MCF 10A (cell line): Measurements from ENCODE around the gene TBCC. TPM values are rescaled to one million over a fixed set of nuclear protein-coding genes. Genes with fewer than 3 reads are reported as not detected.

Source experiments
- BruUV-seq: library from RNA; stranded (reverse); fragments of 400-500 nt; replicated peaks from 2 replicates; lab custom pipeline; 2021; lab: Mats Ljungman, UMichigan
- CTCF ChIA-PET: fragments of 300-600 bp; sonication (Branson Sonifier 250); formaldehyde crosslinking; extraction: SDS; loops from one replicate; lab custom pipeline; 2021; ENCODE audit warnings: antibody characterized with exemption, inconsistent platforms; lab: Yijun Ruan, JAX
- POLR2A ChIA-PET: fragments of 300-600, 350-650 bp; sonication (Branson Sonifier 250); formaldehyde crosslinking; extraction: SDS; loops from one replicate; lab custom pipeline; 2020; ENCODE audit warnings: antibody characterized with exemption, inconsistent platforms; lab: Yijun Ruan, JAX
- DNase-seq: peaks from one replicate; pipeline ENCODE4 v3.0.0-alpha.2; 2018; ENCODE audit not compliant: unreplicated experiment
- H3K27ac Mint-ChIP-seq: one replicate; pipeline ENCODE4 v1.8.0; 2022; ENCODE audit warnings: mild to moderate bottlenecking, low read depth, mixed read lengths; ENCODE audit not compliant: unreplicated experiment
- H3K27me3 Mint-ChIP-seq: one replicate; pipeline ENCODE4 v1.8.0; 2022; ENCODE audit warnings: mixed read lengths; ENCODE audit not compliant: insufficient read depth, unreplicated experiment
- H3K36me3 Mint-ChIP-seq: one replicate; pipeline ENCODE4 v1.8.0; 2022; ENCODE audit warnings: mild to moderate bottlenecking, moderate library complexity, mixed read lengths; ENCODE audit not compliant: insufficient read depth, unreplicated experiment
- H3K4me1 Mint-ChIP-seq: one replicate; pipeline ENCODE4 v1.8.0; 2022; ENCODE audit warnings: mixed read lengths; ENCODE audit not compliant: insufficient read depth, unreplicated experiment
- H3K4me3 Mint-ChIP-seq: one replicate; pipeline ENCODE4 v1.8.0; 2022; ENCODE audit warnings: mild to moderate bottlenecking, moderate library complexity, mixed read lengths; ENCODE audit not compliant: unreplicated experiment
- H3K9me3 Mint-ChIP-seq: one replicate; pipeline ENCODE4 v1.8.0; 2022; ENCODE audit warnings: mixed read lengths; ENCODE audit not compliant: unreplicated experiment
- intact Hi-C: fragments of 100-400 bp; cut with micrococcal nuclease; formaldehyde crosslinking; loops from 2 replicates; pipeline ENCODE4 v1.14.1; 2022
- total RNA-seq: library from RNA; stranded (reverse); gene quantifications from 2 replicates; pipeline ENCODE4 v1.2.3, GENCODE V29; 2022
- TF ChIP-seq, protein P1 (sequence below): fragments of 200-600 bp; IDR thresholded peaks from one replicate; pipeline ENCODE4 v1.8.0; 2022; ENCODE audit warnings: antibody characterized with exemption, mild to moderate bottlenecking; ENCODE audit not compliant: unreplicated experiment

TBCC gene
- total RNA-seq, 1 experiment from 2014 or later = 13.7 TPM

DNA sequence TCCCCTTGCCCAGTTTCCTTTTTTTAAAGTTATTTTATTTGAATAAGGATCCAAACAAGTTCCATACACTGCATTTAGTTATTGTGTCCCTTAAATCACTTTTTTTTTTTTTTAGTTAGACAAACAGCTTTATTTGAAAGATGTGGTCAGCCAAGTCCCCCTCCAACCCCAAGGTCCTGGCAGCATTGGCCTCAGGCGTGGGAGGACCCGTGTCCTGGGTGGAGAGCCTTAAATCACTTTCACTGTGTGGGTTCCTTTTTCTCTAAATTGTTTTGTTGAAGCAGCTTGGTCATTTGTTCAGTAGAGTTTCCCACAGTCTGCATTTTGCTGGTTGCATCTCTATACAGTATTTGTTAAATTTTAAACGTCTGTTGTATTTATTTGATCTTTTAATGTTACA lies 5.2 kb upstream of the TBCC start:
- intact Hi-C loops = no loop called here
- ChIA-PET CTCF (interaction anchor here (1.4 kb wide), 1 partner anchor 126 kb away, joined by 4 read pairs; no protein-coding TSS in a partner anchor), POLR2A (interaction anchor here (0.6 to 9.1 kb wide), 2 partner anchors 21 to 31 kb away, joined by 3 to 328 read pairs; partner anchors contain the start of gene BICRAL)
- TF ChIP-seq, protein P1, sequence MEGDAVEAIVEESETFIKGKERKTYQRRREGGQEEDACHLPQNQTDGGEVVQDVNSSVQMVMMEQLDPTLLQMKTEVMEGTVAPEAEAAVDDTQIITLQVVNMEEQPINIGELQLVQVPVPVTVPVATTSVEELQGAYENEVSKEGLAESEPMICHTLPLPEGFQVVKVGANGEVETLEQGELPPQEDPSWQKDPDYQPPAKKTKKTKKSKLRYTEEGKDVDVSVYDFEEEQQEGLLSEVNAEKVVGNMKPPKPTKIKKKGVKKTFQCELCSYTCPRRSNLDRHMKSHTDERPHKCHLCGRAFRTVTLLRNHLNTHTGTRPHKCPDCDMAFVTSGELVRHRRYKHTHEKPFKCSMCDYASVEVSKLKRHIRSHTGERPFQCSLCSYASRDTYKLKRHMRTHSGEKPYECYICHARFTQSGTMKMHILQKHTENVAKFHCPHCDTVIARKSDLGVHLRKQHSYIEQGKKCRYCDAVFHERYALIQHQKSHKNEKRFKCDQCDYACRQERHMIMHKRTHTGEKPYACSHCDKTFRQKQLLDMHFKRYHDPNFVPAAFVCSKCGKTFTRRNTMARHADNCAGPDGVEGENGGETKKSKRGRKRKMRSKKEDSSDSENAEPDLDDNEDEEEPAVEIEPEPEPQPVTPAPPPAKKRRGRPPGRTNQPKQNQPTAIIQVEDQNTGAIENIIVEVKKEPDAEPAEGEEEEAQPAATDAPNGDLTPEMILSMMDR = no peak
- Mint-ChIP-seq H3K36me3 (peaks cover 15% of the 10 kb centered on the region), H3K27me3 (no peaks in the 10 kb centered on the region), H3K9me3 (no peaks in the 10 kb centered on the region), H3K27ac (no peak overlapping the region), H3K4me1 (peaks cover 13% of the 10 kb centered on the region), H3K4me3 (no peak overlapping the region)
- DNase-seq = no peak
- BruUV-seq = no TSS peak

GRCh38 chr6:42748203-42748898 lies 2.4 kb upstream of the TBCC start:
- Mint-ChIP-seq H3K4me1 (peaks cover 13% of the 10 kb centered on the region), H3K36me3 (peaks cover 17% of the 10 kb centered on the region), H3K27ac (peak overlapping the region; percentile 92), H3K4me3 (peak overlapping the region; percentile 83), H3K9me3 (no peaks in the 10 kb centered on the region), H3K27me3 (no peaks in the 10 kb centered on the region)
- POLR2A ChIA-PET = interaction anchor here (0.6 to 9.1 kb wide), 8 partner anchors 13 to 808 kb away, joined by 4 to 328 read pairs (median 8); partner anchors contain the start of genes BICRAL and RPL7L1
- CTCF ChIA-PET = interaction anchor here (0.7 to 1.2 kb wide), 4 partner anchors 13 to 947 kb away, joined by 5 to 7 read pairs (median 6); no protein-coding TSS in a partner anchor
- TF ChIP-seq, protein P1 = no peak
- intact Hi-C loops = no loop called here
- no TSS peak for BruUV-seq
- no peak for DNase-seq

DNA sequence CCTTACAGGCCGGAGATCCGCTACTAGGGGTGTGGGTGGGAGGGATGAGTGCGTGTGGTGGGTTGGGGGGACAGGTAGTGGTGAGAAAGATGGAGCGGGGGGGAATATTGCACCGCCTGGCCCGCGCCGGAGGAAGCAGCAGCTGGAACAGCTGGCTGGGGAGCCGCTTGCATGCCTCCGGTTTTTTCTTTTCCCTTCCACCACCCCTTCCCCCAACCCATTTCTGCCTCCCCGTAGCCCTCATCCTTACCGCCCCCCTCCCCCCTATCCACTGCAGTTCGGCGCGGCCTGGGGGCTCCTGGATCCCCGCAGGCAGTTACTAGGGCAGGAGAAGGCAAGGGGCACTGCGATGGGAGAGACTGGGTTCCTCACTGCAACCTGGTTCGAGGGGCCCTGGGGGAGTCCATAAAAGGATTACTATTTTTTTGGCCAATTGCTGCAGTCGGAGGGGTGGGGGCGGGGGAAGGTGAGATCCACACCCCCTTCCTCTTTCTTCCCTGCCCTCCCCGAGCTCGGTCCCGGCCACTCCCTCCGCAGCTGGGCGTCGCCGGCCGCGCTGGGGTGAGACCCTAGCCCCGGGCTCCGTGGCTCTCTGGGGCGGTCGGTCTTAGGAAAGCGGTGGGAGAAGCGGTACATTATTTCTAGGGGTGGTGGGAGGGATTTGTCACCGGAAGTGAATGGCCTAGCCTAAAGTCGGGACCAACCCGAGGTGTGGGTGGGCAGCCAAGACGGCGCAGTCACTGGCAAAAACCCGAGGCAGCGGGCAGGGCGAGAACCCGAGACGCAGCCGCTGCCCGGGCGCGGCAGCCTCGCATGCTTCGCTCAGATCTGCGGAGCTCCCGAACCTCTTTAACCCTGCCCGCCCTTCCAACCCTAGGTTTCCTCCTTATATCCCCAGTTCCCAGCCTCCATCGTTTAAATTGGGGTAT lies 824 bp upstream of the TBCC start:
- H3K4me1 Mint-ChIP-seq = peaks cover 24% of the 10 kb centered on the region
- peaks cover 10% of the 10 kb centered on the region for H3K36me3 Mint-ChIP-seq
- no TSS peak for BruUV-seq
- no peaks in the 10 kb centered on the region for H3K9me3 Mint-ChIP-seq
- TF ChIP-seq, protein P1 = no peak
- peak overlapping the region; percentile 83 for H3K4me3 Mint-ChIP-seq
- H3K27ac Mint-ChIP-seq = peak overlapping the region; percentile 92
- no peaks in the 10 kb centered on the region for H3K27me3 Mint-ChIP-seq
- POLR2A ChIA-PET = interaction anchor here (0.6 to 9.1 kb wide), 35 partner anchors 11 to 771 kb away, joined by 3 to 328 read pairs (median 4); partner anchors contain the start of genes BICRAL, CNPY3, KLHDC3 and MEA1
- DNase-seq = peak; percentile 95
- CTCF ChIA-PET = interaction anchor here (1.1 to 2.3 kb wide), 2 partner anchors 38 to 133 kb away, joined by 3 to 8 read pairs; partner anchors contain the start of gene RPL7L1
- intact Hi-C loops = loop anchor here (1.0 kb wide), 2 partner anchors 36 to 131 kb away; partner anchors contain the start of gene BICRAL
